Endothelial cell (in vitro differentiated cells): ENCODE measurements around the gene FBXL13. TPM values are rescaled to one million over a fixed set of nuclear protein-coding genes. Genes with fewer than 3 reads are reported as not detected.
"Not testable (repeated sequence)": the region's sequence is repeated elsewhere in the genome, so short reads cannot be mapped to it uniquely, and the experiment has no call there.

Experiments
- DNase-seq: peaks from one replicate; pipeline ENCODE4 v3.0.0; 2021; ENCODE audit warnings: low spot score
- H3K27ac Mint-ChIP-seq: one replicate; pipeline ENCODE4 v1.8.0; 2021; ENCODE audit warnings: mixed read lengths, inconsistent platforms; ENCODE audit not compliant: unreplicated experiment
- H3K27me3 Mint-ChIP-seq: one replicate; pipeline ENCODE4 v1.8.0; 2021; ENCODE audit warnings: mild to moderate bottlenecking, moderate library complexity, mixed read lengths, inconsistent platforms; ENCODE audit not compliant: unreplicated experiment
- H3K36me3 Mint-ChIP-seq: one replicate; pipeline ENCODE4 v1.8.0; 2021; ENCODE audit warnings: mild to moderate bottlenecking, low read depth, mixed read lengths, inconsistent platforms; ENCODE audit not compliant: unreplicated experiment
- H3K4me1 Mint-ChIP-seq: one replicate; pipeline ENCODE4 v1.8.0; 2021; ENCODE audit warnings: mild to moderate bottlenecking, mixed read lengths, inconsistent platforms; ENCODE audit not compliant: unreplicated experiment
- H3K4me3 Mint-ChIP-seq: one replicate; pipeline ENCODE4 v1.8.0; 2021; ENCODE audit warnings: mild to moderate bottlenecking, mixed read lengths, inconsistent platforms; ENCODE audit not compliant: unreplicated experiment
- H3K9me3 Mint-ChIP-seq: one replicate; pipeline ENCODE4 v1.8.0; 2021; ENCODE audit warnings: mixed read lengths, inconsistent platforms; ENCODE audit not compliant: unreplicated experiment
- CTCF ChIP-seq: fragments of 200-600 bp; sonication (generic); IDR thresholded peaks from one replicate; pipeline ENCODE4 v1.5.0; 2021; ENCODE audit warnings: antibody characterized with exemption; ENCODE audit not compliant: unreplicated experiment
- total RNA-seq: library from RNA; stranded (reverse); fragmentation: NEBNext Ultra II Directional; extraction: Animal tissue kit (Norgen Biotek cat#: 25700); gene quantifications from one replicate; pipeline ENCODE4 v1.2.1, GENCODE V29; 2021; ENCODE audit not compliant: unreplicated experiment

Gene FBXL13
- total RNA-seq, 1 donor from 2014 or later, result 3.4 TPM

GRCh38 chr7:102916426-102916825 is 158.2 kb downstream of the FBXL13 start:
- TF ChIP-seq CTCF, result no peak
- Mint-ChIP-seq H3K4me3 (no peak overlapping the region), H3K4me1 (peaks cover 10% of the 10 kb centered on the region), H3K36me3 (no peaks in the 10 kb centered on the region), H3K27me3 (no peaks in the 10 kb centered on the region), H3K27ac (no peak overlapping the region), H3K9me3 (no peaks in the 10 kb centered on the region)
- DNase-seq, result no peak

- H3K9me3 Mint-ChIP-seq, result no peaks in the 10 kb centered on the region
- H3K27me3 Mint-ChIP-seq, result no peaks in the 10 kb centered on the region
- H3K27ac Mint-ChIP-seq, result no peak overlapping the region
- no peak for DNase-seq
- H3K4me1 Mint-ChIP-seq, result peaks cover 10% of the 10 kb centered on the region
- no peak for TF ChIP-seq CTCF
- H3K4me3 Mint-ChIP-seq, result no peak overlapping the region
- peaks cover 3% of the 10 kb centered on the region for H3K36me3 Mint-ChIP-seq
Observed at GRCh38 chr7:102914585-102914984, 160.0 kb downstream of the FBXL13 start.

GRCh38 chr7:102913826-102914225 is 160.8 kb downstream of the FBXL13 start:
- peaks cover 3% of the 10 kb centered on the region for H3K36me3 Mint-ChIP-seq
- H3K27me3 Mint-ChIP-seq, result no peaks in the 10 kb centered on the region

GRCh38 chr7:102912742-102913141 is 161.9 kb downstream of the FBXL13 start, which contains the start of gene LRRC17:
TSS of gene LRRC17 (plus strand) at chr7:102913000. CDS start at chr7:102933914, 20,914 bp downstream.
- TF ChIP-seq CTCF, result no peak
- Mint-ChIP-seq H3K4me1 (peaks cover 10% of the 10 kb centered on the region), H3K27ac (no peak within 1 kb of the TSS), H3K9me3 (no peaks in the 10 kb centered on the region), H3K4me3 (no peak within 1 kb of the TSS), H3K27me3 (no peaks in the 10 kb centered on the region), H3K36me3 (peaks cover 3% of the 10 kb centered on the region)
- DNase-seq, result no peak

More at GRCh38 chr7:102913826-102914225, 160.8 kb downstream of the FBXL13 start:
- Mint-ChIP-seq H3K9me3 (no peaks in the 10 kb centered on the region), H3K4me3 (no peak overlapping the region), H3K27ac (no peak overlapping the region), H3K4me1 (peaks cover 10% of the 10 kb centered on the region)
- DNase-seq, result no peak
- no peak for TF ChIP-seq CTCF

GRCh38 chr7:102908676-102909075 is 165.9 kb downstream of the FBXL13 start:
- peaks cover 10% of the 10 kb centered on the region for H3K4me1 Mint-ChIP-seq
- no peaks in the 10 kb centered on the region for H3K9me3 Mint-ChIP-seq
- no peak for DNase-seq
- no peak overlapping the region for H3K4me3 Mint-ChIP-seq
- TF ChIP-seq CTCF, result no peak
- no peak overlapping the region for H3K27ac Mint-ChIP-seq
- peaks cover 3% of the 10 kb centered on the region for H3K36me3 Mint-ChIP-seq
- H3K27me3 Mint-ChIP-seq, result no peaks in the 10 kb centered on the region

GRCh38 chr7:102903576-102903975 is 171.0 kb downstream of the FBXL13 start:
- H3K36me3 Mint-ChIP-seq, H3K27ac Mint-ChIP-seq, H3K4me1 Mint-ChIP-seq, DNase-seq, H3K27me3 Mint-ChIP-seq, H3K4me3 Mint-ChIP-seq, H3K9me3 Mint-ChIP-seq: not testable (repeated sequence)

GRCh38 chr7:102902052-102902451 is 172.5 kb downstream of the FBXL13 start:
- H3K27ac Mint-ChIP-seq, H3K27me3 Mint-ChIP-seq: not testable (repeated sequence)

More at GRCh38 chr7:102902052-102902451, 172.5 kb downstream of the FBXL13 start:
- not testable (repeated sequence) for H3K36me3 Mint-ChIP-seq, DNase-seq, H3K9me3 Mint-ChIP-seq, H3K4me1 Mint-ChIP-seq, H3K4me3 Mint-ChIP-seq
